SHP77 treated with DMSO at 0.1 percent for 48 hours (cell line): ENCODE measurements around the gene MYO18B.

Source experiments
- DNase-seq: peaks from one replicate; lab custom pipeline; 2025; lab: John Stamatoyannopoulos, UW

The MYO18B gene

DNA sequence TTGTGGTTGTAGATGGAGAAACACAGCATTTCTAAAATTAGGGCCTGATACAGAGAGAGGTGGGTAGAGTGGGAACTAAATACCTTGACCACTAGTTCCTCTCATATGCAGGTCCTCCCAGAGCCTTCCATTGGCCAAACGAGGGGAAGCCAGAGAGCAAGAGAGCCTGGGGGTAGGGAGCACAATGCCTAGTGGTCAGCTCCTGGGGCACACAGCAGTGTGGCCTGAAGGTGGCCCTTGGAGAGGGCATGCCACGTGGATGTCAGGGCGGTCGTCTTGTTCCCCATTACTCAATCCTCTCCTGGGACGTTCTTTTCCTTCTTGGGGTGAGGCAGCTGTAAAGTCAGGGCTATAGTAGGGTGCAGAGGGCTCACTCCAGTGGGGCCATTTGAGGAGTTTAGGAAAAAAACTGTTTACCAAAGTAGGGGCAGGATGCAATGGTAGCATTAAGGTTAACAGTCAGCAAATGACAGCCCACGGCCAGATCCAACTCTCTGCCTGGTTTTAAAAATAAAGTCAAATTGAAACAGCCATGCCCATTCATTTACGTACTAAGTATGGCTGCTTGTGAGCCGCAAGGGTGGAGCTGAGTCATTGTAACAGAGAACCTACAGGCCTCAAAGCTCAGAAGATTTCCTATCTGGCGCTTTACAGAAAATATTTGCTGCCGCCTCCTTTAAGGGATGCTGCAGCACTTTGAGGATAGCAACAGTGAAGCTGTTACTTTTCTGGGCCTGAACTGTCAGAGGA lies 7.6 kb downstream of the MYO18B start:
- DNase-seq: no peak

DNA sequence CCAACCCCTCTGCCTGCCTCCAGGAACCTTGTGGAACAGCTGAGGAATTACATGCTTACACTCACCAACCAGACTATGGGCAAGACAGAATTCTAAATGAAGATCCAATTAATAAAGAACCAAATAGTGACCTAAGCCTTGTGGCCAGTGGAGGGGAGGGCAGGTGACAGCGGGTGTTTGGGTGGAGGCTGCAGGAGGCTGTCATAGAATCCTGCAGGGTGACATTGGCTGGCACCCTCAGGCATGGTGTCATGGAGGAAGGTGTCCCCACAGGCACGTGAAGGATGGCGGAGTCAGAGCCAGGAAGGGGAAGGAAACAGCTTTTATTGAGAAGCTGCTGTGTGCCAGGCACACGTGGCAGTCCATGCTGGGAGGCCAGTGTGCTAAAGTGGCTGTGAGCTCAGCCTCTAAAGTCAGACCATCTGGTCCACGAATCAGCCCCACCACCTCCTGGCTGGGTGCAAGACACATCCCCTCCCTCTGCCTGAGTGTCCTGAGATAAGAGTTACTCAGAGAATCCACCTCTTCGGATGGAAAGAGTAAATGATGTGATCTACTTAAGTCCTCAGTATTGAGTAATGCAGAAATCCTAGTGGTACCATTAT lies 8.7 kb downstream of the MYO18B start:
- DNase-seq: no peak

- no peak for DNase-seq
Measured at GRCh38 chr22:25751174-25751581, 9.2 kb downstream of the MYO18B start.

- no peak for DNase-seq
Measured at GRCh38 chr22:25752615-25753214, 10.7 kb downstream of the MYO18B start.

DNA sequence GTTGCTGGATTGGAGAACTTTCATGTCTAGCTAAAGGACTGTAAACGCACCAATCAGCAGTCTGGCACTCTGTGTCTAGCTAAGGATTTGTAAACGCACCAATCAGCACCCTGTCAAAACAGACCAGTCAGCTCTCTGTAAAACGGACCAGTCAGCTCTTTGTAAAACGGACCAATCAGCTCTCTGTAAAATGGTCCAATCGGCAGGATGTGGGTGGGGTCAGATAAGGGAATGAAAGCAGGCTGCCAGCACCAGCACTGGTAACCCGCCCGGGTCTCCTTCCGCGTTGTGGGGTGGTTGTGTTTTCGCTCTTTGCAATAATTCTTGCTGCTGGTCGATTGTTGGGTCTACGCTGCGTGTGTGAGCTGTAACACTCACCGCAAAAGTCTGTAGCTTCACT lies 11.3 kb downstream of the MYO18B start:
- DNase-seq: no peak

DNA sequence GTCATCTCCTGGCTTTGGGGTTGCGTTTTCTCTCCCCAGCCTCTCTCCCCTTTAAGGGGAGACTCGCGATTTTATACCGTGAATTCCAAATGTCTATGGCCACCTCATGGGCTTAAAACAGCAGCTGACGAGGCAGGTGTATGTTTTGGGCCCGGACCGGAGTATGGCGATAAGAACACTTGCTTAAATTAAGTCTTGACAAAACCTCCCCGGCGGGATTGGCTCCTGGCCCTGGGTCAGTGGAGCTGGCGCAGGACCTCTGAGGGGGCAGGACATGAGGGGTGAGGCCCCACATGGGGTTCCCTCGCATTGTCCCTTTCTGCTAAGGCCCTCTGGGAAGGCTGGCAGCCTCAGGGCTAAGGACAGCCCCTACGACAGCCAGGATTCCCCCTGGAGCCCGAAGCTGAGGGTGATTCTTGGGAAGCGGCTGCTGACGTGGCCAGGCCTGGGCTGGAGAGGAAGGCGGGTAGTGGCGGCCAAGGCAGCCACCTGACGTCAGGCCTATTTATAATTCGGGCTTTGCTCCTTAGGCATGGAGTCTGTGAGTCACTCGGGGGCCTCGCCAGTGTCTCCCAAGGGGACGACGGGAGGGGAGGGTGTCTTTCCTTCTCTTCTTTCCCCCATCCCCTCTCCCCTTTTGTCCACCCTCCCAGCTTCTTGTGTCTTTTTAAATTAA lies 12.7 kb downstream of the MYO18B start:
- peak; percentile 29 for DNase-seq

DNA sequence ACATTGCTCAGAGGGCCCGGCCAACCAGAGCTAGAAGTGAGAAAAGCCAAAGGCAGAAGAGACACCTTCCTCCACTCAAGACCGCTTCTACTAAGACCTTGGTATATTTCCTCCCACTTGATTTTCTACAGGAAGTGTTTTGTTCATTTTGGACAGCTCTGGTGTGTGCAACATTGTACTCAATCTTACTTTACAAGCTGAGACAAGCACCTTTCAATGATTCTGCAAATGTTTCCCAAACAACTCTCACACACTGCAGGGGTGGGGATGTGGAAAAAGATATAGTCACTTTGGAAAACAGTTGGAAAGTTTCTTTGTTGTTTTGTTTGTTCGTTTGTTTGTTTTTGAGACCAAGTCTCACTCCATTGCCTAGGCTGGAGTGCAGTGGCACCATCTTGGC lies 15.7 kb downstream of the MYO18B start:
- DNase-seq: no peak

DNA sequence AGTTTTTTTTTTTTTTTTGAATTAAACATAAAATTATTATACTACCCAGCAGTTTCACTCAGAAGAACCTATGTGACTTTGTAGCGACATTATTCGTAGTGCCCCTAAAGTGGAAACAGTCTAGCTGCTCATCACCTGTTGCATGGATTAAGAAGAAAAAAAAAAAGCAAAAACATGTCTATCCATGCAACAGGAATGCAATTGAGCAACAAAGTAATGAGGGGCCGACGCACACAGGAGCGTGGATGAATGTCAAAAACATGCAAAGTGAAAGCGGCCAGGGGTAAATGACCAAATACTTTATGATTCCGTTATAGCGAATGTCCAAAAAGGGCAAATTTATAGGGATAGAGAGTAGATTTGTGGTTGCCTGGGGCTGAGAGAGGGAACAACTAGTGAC lies 16.3 kb downstream of the MYO18B start:
- DNase-seq: no peak

- DNase-seq: no peak
Measured at GRCh38 chr22:25759825-25760231, 17.8 kb downstream of the MYO18B start.

DNA sequence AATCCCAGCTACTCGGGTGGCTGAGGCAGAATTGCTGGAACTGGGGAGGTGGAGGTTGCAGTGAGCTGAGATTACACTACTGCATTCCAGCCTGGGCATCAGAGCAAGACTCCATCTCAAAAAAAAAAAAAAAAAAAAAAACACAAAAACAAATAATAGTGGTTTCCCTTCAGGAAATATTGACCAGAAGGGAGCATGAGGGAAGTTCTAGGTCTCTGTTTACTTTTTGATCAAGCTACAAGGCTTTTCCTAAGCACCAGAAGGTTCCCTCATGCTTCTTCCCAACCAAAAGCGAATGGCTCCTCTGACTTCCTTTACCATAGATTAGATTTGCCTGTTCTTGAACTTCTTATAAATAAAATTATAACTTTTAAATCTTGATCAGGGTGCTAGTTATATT lies 18.3 kb downstream of the MYO18B start:
- no peak for DNase-seq

- no peak for DNase-seq
Measured at GRCh38 chr22:25760848-25761595, 19.0 kb downstream of the MYO18B start.

- DNase-seq: no peak
Measured at GRCh38 chr22:25762147-25762546, 20.2 kb downstream of the MYO18B start.

DNA sequence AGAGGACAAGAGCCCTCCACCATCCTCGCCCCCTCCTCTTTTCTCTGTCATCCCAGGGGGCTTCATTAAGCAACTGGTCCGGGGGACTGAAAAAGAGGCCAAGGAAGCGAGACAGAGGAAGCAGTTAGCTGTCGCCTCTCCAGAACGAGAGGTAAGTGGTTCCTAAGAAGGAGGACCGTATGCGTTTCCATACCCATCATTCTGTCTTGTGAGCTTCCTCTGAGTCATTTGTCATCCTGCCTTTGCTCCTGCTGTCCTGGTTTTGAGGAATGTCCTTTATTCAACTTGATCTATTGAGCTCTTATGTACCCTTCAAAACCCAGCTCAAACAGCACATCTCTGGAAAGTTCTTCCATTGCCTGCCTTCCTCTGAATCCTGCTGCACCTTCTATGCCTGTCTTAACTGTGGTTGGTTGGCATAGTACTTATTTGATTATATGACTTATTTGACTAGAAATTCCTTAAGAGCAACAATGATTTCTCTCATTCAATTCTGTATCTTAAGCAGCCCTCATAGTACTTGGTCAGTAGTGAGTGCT lies 21.3 kb downstream of the MYO18B start:
- DNase-seq: no peak

- no peak for DNase-seq
Measured at GRCh38 chr22:25764270-25765015, 22.5 kb downstream of the MYO18B start.

GRCh38 chr22:25765016-25765367 lies 23.0 kb downstream of the MYO18B start:
- DNase-seq: no peak

DNA sequence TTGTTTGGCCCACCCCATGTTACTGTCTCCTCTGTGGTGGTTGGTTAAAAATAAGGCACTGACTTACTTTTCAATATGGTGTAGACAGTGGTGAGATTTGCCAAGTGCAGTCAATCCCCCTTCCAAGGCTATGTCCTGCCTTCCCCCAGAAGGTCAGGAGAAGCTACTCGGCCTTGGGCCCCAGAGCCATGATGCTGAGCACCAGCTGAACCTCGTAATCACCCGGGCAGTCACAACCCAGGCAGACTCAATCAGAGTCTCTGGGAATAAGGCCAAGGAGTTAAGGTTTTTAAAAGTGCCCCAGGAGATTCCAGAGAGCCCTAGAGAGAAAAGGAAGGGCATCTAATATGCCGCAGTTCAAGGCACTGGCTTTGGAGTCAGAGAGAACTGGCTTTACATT lies 23.8 kb downstream of the MYO18B start:
- DNase-seq: no peak

- no peak for DNase-seq
Measured at GRCh38 chr22:25766418-25766817, 24.4 kb downstream of the MYO18B start.

- no peak for DNase-seq
Measured at GRCh38 chr22:25770333-25770732, 28.3 kb downstream of the MYO18B start.

DNA sequence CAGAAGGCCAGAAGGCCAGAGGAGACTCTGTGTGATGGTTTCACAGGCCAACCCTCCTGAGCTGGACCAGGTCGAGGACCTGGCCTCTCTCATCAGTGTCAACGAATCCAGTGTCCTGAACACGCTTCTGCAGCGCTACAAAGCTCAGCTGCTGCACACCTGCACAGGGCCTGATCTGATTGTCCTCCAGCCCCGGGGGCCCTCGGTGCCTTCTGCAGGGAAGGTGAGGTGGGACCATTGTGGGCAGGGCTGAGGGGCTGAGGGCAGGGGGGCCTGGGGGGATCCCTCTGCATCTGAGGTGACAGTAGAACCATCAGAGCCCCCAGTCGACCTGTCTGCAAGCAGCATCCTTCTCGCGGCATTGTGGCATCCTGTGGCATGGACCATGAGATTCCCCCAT lies 30.3 kb downstream of the MYO18B start:
- no peak for DNase-seq

GRCh38 chr22:25774575-25775026 lies 32.6 kb downstream of the MYO18B start:
- no peak for DNase-seq

GRCh38 chr22:25775531-25775930 lies 33.5 kb downstream of the MYO18B start:
- DNase-seq: no peak
